GM12874 (cell line): ENCODE measurements around the gene SLC6A4.

Source experiments
- TF ChIP-seq, protein P1 (sequence below): IDR thresholded peaks from 2 replicates; pipeline ENCODE4 v1.5.1; 2011; ENCODE audit warnings: low read depth, mild to moderate bottlenecking, control low read depth, low read length, moderate library complexity; ENCODE audit not compliant: insufficient read depth

SLC6A4 gene

GRCh38 chr17:30248786-30249185, 13.3 kb upstream of the SLC6A4 start:
- TF ChIP-seq, protein P1, sequence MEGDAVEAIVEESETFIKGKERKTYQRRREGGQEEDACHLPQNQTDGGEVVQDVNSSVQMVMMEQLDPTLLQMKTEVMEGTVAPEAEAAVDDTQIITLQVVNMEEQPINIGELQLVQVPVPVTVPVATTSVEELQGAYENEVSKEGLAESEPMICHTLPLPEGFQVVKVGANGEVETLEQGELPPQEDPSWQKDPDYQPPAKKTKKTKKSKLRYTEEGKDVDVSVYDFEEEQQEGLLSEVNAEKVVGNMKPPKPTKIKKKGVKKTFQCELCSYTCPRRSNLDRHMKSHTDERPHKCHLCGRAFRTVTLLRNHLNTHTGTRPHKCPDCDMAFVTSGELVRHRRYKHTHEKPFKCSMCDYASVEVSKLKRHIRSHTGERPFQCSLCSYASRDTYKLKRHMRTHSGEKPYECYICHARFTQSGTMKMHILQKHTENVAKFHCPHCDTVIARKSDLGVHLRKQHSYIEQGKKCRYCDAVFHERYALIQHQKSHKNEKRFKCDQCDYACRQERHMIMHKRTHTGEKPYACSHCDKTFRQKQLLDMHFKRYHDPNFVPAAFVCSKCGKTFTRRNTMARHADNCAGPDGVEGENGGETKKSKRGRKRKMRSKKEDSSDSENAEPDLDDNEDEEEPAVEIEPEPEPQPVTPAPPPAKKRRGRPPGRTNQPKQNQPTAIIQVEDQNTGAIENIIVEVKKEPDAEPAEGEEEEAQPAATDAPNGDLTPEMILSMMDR: no peak

- TF ChIP-seq, protein P1: no peak
Measured at GRCh38 chr17:30246460-30246859, 11.0 kb upstream of the SLC6A4 start.

DNA sequence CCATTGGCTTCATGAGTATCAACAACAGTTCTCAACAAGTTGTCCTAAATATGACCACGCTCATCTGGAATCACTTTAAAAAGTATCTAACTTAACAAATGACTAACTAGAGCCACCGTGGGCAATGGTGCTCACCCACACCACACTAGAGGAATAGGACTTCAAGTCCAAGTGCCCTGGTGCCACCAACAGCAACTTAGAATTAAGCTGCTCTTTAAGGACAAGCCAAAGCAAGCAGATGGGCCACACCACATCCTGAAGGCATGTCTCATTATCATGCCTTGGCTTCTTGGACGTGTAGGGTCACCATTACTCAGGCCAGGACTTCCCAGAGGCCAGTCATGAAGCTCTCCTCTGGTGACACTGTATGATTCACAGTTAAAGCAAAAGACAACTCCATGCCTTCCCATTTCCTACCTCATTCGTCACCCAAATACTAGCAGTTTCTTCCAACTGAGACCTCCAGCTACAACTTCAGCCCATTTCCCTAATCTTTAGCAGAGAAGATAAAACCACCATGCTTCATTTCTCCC, 9.4 kb upstream of the SLC6A4 start:
- TF ChIP-seq, protein P1: no peak

- TF ChIP-seq, protein P1: no peak
Measured at GRCh38 chr17:30243568-30243967, 8.1 kb upstream of the SLC6A4 start.

DNA sequence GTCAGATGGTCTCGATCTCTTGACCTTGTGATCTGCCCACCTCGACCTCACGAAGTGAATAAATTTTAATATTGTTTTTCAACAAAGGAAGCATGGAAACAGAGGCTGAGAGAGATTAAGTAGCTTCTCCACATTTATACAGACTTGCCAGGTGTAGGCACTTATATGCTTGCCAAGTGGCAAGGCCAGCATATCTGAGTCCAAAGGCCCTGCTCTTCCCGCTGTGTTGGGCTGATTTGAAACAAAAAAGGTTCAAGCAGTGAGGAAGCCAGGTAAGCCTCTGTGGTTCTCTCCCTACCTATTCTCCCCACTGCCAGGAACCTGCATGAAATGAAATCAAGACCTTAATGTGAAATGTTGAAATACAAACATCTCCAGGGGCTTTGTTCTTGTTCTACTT, 7.5 kb upstream of the SLC6A4 start:
- TF ChIP-seq, protein P1: no peak

GRCh38 chr17:30241051-30241450, 5.6 kb upstream of the SLC6A4 start:
- TF ChIP-seq, protein P1: no peak

DNA sequence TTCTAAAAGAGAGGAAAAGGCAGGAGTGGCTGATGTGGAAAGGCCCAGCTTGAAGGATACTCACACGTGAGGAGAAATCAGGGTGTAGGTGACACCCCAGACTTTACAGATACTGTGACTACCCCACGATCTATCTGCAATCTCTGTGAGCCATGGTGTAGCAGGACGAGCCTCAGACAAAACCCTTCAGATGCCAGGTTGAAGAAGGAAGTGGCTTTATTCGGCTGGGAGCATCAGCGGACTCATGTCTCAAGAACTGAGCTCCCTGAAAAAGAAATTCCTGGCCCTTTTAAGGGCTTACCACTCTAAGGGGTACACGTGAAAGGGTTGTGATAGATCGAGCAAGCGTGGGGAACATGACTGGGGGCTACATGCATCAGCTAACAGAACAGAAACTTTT, 4.7 kb upstream of the SLC6A4 start:
- TF ChIP-seq, protein P1: no peak

- TF ChIP-seq, protein P1: no peak
Measured at GRCh38 chr17:30239089-30239462, 3.6 kb upstream of the SLC6A4 start.
